GM12874 (cell line): Measurements from ENCODE around the gene SH3TC2.

Experiments used
- CTCF ChIP-seq: IDR thresholded peaks from 2 replicates; pipeline ENCODE4 v1.5.1; 2011; ENCODE audit warnings: low read depth, mild to moderate bottlenecking, control low read depth, low read length, moderate library complexity; ENCODE audit not compliant: insufficient read depth

The SH3TC2 gene

GRCh38 chr5:149017636-149018035 lies 45.2 kb downstream of the SH3TC2 start:
- no peak for TF ChIP-seq CTCF

DNA sequence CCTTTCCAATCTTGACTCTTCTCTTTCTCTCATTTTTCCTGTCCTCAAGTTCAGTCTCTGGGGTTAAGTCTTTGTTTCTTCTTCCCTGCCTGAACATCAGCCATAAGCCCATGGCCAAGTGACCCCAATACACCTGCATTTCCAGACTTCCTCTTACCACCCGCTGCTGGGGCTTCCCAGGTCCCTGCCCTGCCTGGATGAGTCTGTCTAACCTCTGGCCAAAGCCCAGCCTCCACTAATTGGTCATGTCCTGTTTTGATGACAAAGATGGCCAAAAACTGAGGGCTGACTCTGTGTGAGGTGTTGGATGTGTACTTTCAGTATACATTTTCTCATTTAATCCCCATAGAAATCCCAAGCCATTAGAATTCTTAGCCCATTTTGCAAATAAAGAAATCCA lies 47.3 kb downstream of the SH3TC2 start:
- no peak for TF ChIP-seq CTCF

DNA sequence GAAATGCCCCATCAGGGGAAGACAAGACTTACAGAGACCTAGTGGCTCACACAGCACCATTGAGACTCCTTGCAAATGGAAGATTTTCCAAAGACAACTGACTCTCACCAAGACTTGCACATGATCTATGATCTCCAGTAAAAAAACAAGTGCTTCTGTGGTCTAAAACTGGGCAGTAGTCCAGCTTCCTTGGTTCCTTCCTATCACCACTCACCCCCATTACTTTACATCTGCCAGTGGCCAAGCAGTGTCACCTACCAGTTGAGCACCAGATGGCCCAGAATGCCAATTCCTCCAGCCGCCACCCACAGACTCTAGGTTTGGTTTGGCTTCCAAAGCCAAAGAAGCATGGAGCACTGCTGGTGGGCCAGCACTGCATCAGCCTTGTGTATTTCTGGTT lies 47.7 kb downstream of the SH3TC2 start:
- no peak for TF ChIP-seq CTCF

DNA sequence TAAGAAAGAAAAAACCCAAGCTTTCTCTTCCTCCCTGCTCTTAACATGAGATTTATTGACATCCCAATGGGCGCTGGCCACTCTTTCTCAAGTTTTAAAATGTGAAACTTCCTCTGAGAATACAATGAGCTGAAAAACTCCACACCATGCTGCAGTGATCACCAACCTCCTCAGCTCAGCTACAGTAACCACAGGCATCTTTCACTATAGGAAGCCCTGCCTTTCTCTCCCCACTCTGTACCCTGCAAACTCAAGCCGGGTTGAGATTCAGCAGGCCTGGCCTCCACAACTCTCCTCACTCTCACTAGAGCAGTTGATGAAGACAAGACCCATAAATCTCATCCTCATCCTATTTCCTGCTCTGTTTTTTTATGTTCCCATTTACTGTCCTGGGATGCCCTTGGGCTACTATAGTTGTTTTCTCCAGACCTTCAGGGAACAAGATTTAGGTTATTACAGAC lies 48.3 kb downstream of the SH3TC2 start:
- no peak for TF ChIP-seq CTCF

GRCh38 chr5:149013796-149014195 lies 49.1 kb downstream of the SH3TC2 start:
- no peak for TF ChIP-seq CTCF

DNA sequence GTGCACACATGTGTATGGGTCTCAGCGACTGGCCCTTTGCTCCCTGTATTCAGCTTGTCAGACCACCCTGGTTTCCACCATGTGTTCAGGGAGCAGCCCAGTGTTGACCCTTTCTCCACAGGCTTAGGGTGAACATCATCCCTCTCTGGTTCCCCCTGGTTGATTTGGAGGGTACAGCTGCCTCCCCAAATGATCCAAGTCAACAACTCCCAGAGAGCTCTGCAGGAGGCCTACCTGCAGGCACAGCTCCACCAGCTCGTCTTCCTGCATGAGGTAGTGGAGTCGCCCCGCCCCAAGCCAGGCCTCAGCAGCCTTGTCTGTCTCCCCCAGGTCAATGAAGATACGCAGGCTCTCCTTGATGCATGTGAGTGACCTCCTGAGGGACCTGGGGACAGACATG lies 50.5 kb downstream of the SH3TC2 start:
- TF ChIP-seq CTCF, result no peak

- TF ChIP-seq CTCF, result no peak
These were observed 51.1 kb downstream of the SH3TC2 start for GRCh38 chr5:149011728-149012127.

- TF ChIP-seq CTCF, result no peak
These were observed 51.8 kb downstream of the SH3TC2 start for GRCh38 chr5:149011084-149011483.
